ENCODE measurements around the gene PSEN2. TPM values are rescaled to one million over a fixed set of nuclear protein-coding genes. Genes with fewer than 3 reads are reported as not detected.

The PSEN2 gene
- total RNA-seq, 1 donor = 13.1 TPM

GRCh38 chr1:226865590-226865989 is 4.8 kb upstream of the PSEN2 start:
- no peak for TF ChIP-seq CTCF (IDR thresholded peaks at IDR 0.05; ENCODE audit: insufficient read depth, low read length)
- DNase-seq (ENCODE audit: low read depth) = no peak

GRCh38 chr1:226867461-226868054 is 2.9 kb upstream of the PSEN2 start:
- no peak for TF ChIP-seq CTCF (IDR thresholded peaks at IDR 0.05; ENCODE audit: insufficient read depth, low read length)
- H3K4me3 ChIP-seq (ENCODE audit: low read depth, low read length) = no peak overlapping the region
- DNase-seq (ENCODE audit: low read depth) = no peak

More at GRCh38 chr1:226865590-226865989, 4.8 kb upstream of the PSEN2 start:
- no peak overlapping the region for H3K4me3 ChIP-seq (ENCODE audit: low read depth, low read length)

GRCh38 chr1:226868726-226869125 is 1.7 kb upstream of the PSEN2 start:
- no peak for DNase-seq (ENCODE audit: low read depth)
- no peak for TF ChIP-seq CTCF (IDR thresholded peaks at IDR 0.05; ENCODE audit: insufficient read depth, low read length)

GRCh38 chr1:226870026-226870400 is 403 bp upstream of the PSEN2 start:
- peak; percentile 15 for DNase-seq (ENCODE audit: low read depth)
- H3K4me3 ChIP-seq (ENCODE audit: low read depth, low read length) = peak overlapping the region; percentile 69
- no peak for TF ChIP-seq CTCF (IDR thresholded peaks at IDR 0.05; ENCODE audit: insufficient read depth, low read length)

More at GRCh38 chr1:226868726-226869125, 1.7 kb upstream of the PSEN2 start:
- H3K4me3 ChIP-seq (ENCODE audit: low read depth, low read length) = no peak overlapping the region

GRCh38 chr1:226871636-226872327 is 1.4 kb downstream of the PSEN2 start:
- peak overlapping the region; percentile 69 for H3K4me3 ChIP-seq (ENCODE audit: low read depth, low read length)
- no peak for TF ChIP-seq CTCF (IDR thresholded peaks at IDR 0.05; ENCODE audit: insufficient read depth, low read length)
- no peak for DNase-seq (ENCODE audit: low read depth)

- no peak for TF ChIP-seq CTCF (IDR thresholded peaks at IDR 0.05; ENCODE audit: insufficient read depth, low read length)
- no peak for DNase-seq (ENCODE audit: low read depth)
- H3K4me3 ChIP-seq (ENCODE audit: low read depth, low read length) = no peak overlapping the region
These were observed 2.0 kb downstream of the PSEN2 start for GRCh38 chr1:226872437-226872836.
